Measurements from ENCODE around the gene RHOA. TPM values are rescaled to one million over a fixed set of nuclear protein-coding genes. Genes with fewer than 3 reads are reported as not detected.

Gene RHOA
- total and polyA plus RNA-seq, 2 of the 8 experiments (the other 6 are each of a cell fraction or from before 2014, with no cell fraction given): 176 to 397 TPM

DNA sequence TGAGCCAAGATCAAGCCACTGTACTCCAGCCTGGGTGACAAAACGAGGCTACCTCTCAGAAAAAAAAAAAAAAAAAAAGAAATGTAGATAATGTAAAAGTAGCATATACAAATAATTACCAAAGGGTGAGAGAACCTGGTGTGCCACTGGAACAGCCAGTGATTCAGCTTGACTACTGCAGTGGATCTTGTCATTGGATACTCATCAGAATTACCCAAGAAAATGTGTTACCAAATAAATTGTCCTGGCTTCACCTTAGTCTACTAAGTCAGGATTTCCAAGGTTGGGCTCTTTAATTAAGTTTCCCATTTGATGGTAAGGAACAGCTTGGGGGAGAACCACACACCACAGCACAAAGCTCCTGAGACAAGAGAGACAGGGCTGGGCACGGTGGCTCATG lies 15.8 kb upstream of the RHOA start:
- Histone ChIP-seq H2AK5ac (ENCODE audit: low read depth, low read length) (no peak overlapping the region), H3K56ac (replicated peaks; ENCODE audit: insufficient read length, low read depth, low read length) (no peak overlapping the region), H3K14ac (ENCODE audit: insufficient read length) (no peak overlapping the region), H3K4me2 (ENCODE audit: insufficient read depth in 1 of 2, low read depth in 2 of 2, low read length in 2 of 2) (no peak overlapping the region), H3K23ac (ENCODE audit: insufficient read length) (no peak overlapping the region), H3K36me3 (ENCODE audit: control insufficient read depth in 2 of 4, insufficient read depth in 4 of 4, low read length in 3 of 4) (no peaks in the 10 kb centered on the region; a peak in 1 of 8 replicates), H3K4me1 (replicated peaks in 1 of 4; ENCODE audit: control insufficient read depth in 3 of 4, insufficient read depth in 4 of 4, low read length in 3 of 4) (peaks cover 2 to 6% (median 5%) of the 10 kb centered on the region in 4 experiments), H4K91ac (replicated peaks; ENCODE audit: insufficient read length, low read length) (no peak overlapping the region), H4K8ac (ENCODE audit: extremely low read depth, insufficient read depth, low read length) (no peak overlapping the region), H2AFZ (ENCODE audit: low read length) (no peak overlapping the region), H4K5ac (ENCODE audit: insufficient read length, low read depth, low read length) (no peak overlapping the region), H3K27me3 (replicated peaks in 1 of 4; ENCODE audit: control insufficient read depth in 3 of 4, extremely low read depth in 1 of 4, insufficient read depth in 3 of 4, low read length in 3 of 4) (no peaks in the 10 kb centered on the region), H2BK12ac (ENCODE audit: low read depth, low read length) (no peak overlapping the region), H3K79me1 (ENCODE audit: low read depth, low read length) (no peaks in the 10 kb centered on the region), H3K27ac (ENCODE audit: low read depth, low read length) (no peak overlapping the region; the same call in 1 of the 2 replicates), H3K23me2 (ENCODE audit: low read depth, low read length) (peaks cover 7% of the 10 kb centered on the region), H2BK5ac (ENCODE audit: low read depth, low read length) (no peak overlapping the region), H3K4me3 (ENCODE audit: extremely low read depth in 1 of 4, insufficient read depth in 2 of 4, low read depth in 3 of 4, low read length in 4 of 4) (no peak overlapping the region), H3K79me2 (ENCODE audit: control insufficient read depth in 1 of 2, insufficient read depth in 2 of 2, low read length in 2 of 2) (no peaks in the 10 kb centered on the region), H3K9ac (replicated peaks in 1 of 4; ENCODE audit: extremely low read depth in 1 of 4, low read depth in 3 of 4, low read length in 3 of 4) (no peak overlapping the region), H2BK20ac (ENCODE audit: low read length) (no peak overlapping the region), H4K20me1 (replicated peaks in 1 of 2; ENCODE audit: control insufficient read depth in 1 of 2, insufficient read depth in 2 of 2, low read length in 2 of 2) (peaks cover 0 to 2% of the 10 kb centered on the region in 2 experiments), H3K9me3 (ENCODE audit: insufficient read depth in 2 of 2, low read depth in 1 of 2, low read length in 1 of 2) (no peaks in the 10 kb centered on the region), H2BK15ac (ENCODE audit: low read length) (no peak overlapping the region), H3K4ac (replicated peaks; ENCODE audit: insufficient read length, low read depth, low read length) (no peak overlapping the region), H2BK120ac (replicated peaks; ENCODE audit: low read depth, low read length) (no peak overlapping the region), H3K18ac (ENCODE audit: extremely low read depth, low read length) (no peak overlapping the region)
- no peak for FAIRE-seq
- DNase-seq (ENCODE audit: low read depth in 1 of 2, low spot score in 2 of 2): no peak
- WGBS, 2 experiments (ENCODE audit: extremely low coverage in 1 of 2, insufficient coverage in 1 of 2, insufficient read length in 1 of 2, insufficient replicate concordance in 2 of 2, low coverage in 1 of 2, low lambda C conversion rate in 2 of 2, missing lambda C conversion rate in 1 of 2): 84% methylated on average over 2 of the region's 2 CpGs; no CpG with 5 or more reads in 1 of the 2 experiments
- CTCF ChIA-PET (ENCODE audit: partially characterized antibody): interaction anchor here (1.4 to 2.2 kb wide), 2 partner anchors 11 to 12 kb away, joined by 5 to 7 read pairs; no protein-coding TSS in a partner anchor
- POLR2A ChIA-PET (ENCODE audit: partially characterized antibody): interaction anchor here (1.7 to 4.5 kb wide), 3 partner anchors 10 to 42 kb away, joined by 5 to 26 read pairs (median 11); partner anchors contain the start of gene DAG1
- TF ChIP-seq NANOG (IDR thresholded peaks at IDR 0.05; ENCODE audit: insufficient read depth, low read depth, low read length, poor library complexity, severe bottlenecking): no peak
- TF ChIP-seq KDM5A (IDR thresholded peaks at IDR 0.05; ENCODE audit: low read length): no peak
- no peak for TF ChIP-seq SIN3A (conservative IDR thresholded peaks at IDR 0.05 in 1 of 2, IDR thresholded peaks at IDR 0.05 in 1 of 2; ENCODE audit: low read depth in 1 of 2, low read length in 2 of 2)
- no peak for TF ChIP-seq GABPA (IDR thresholded peaks at IDR 0.05; ENCODE audit: borderline replicate concordance, insufficient read depth, low read length)
- TF ChIP-seq HDAC6 (IDR thresholded peaks at IDR 0.05; ENCODE audit: low read depth, low read length): no peak
- no peak for TF ChIP-seq SIRT6 (IDR thresholded peaks at IDR 0.05; ENCODE audit: low read length)
- TF ChIP-seq BACH1 (IDR thresholded peaks at IDR 0.05; ENCODE audit: low read length): no peak
- no peak for TF ChIP-seq RFX5 (IDR thresholded peaks at IDR 0.05; ENCODE audit: borderline replicate concordance, low read depth, low read length)
- TF ChIP-seq PHF8 (conservative IDR thresholded peaks at IDR 0.05; ENCODE audit: low read depth, low read length): no peak
- no peak for TF ChIP-seq E2F6 (IDR thresholded peaks at IDR 0.05)
- no peak for TF ChIP-seq RNF2 (IDR thresholded peaks at IDR 0.05; ENCODE audit: borderline replicate concordance, low read depth, low read length, missing control alignments, poor library complexity, severe bottlenecking)
- no peak for TF ChIP-seq ZNF274 (IDR thresholded peaks at IDR 0.05; ENCODE audit: borderline replicate concordance, extremely low read depth, low read length)
- no peak for TF ChIP-seq POU5F1 (IDR thresholded peaks at IDR 0.05; ENCODE audit: low read depth, low read length)
